ENCODE data around the gene EHMT1.

Gene EHMT1

GRCh38 chr9:137618105-137619067, at the start of gene EHMT1:
Gene EHMT1 (plus strand): TSS chr9:137619005. CDS start chr9:137619029, 24 bp downstream.
- peak; percentile 84 for DNase-seq

GRCh38 chr9:137569609-137570203, 49.1 kb upstream of the EHMT1 start:
- no peak for DNase-seq

GRCh38 chr9:137570566-137570965, 48.2 kb upstream of the EHMT1 start:
- DNase-seq: no peak

GRCh38 chr9:137574192-137574591, 44.6 kb upstream of the EHMT1 start:
- DNase-seq: no peak

- DNase-seq: no peak
These were observed 43.5 kb upstream of the EHMT1 start for GRCh38 chr9:137575364-137575715.

- DNase-seq: no peak
These were observed 42.9 kb upstream of the EHMT1 start for GRCh38 chr9:137575716-137576411.

- peak; percentile 98 for DNase-seq
These were observed 40.1 kb upstream of the EHMT1 start, which contains the start of gene DPH7 for GRCh38 chr9:137578518-137579258. Gene DPH7 (minus strand): TSS chr9:137578925. CDS start chr9:137578777, 148 bp downstream.

GRCh38 chr9:137579259-137579604, 39.6 kb upstream of the EHMT1 start:
- DNase-seq: no peak

- DNase-seq: no peak
These were observed 38.4 kb upstream of the EHMT1 start for GRCh38 chr9:137580209-137580953.

GRCh38 chr9:137580954-137581322, 37.9 kb upstream of the EHMT1 start:
- no peak for DNase-seq

GRCh38 chr9:137581361-137582285, 37.2 kb upstream of the EHMT1 start:
- no peak for DNase-seq

GRCh38 chr9:137582286-137582860, 36.4 kb upstream of the EHMT1 start:
- DNase-seq: no peak

GRCh38 chr9:137583347-137583746, 35.5 kb upstream of the EHMT1 start:
- DNase-seq: no peak

- DNase-seq: no peak
These were observed 34.8 kb upstream of the EHMT1 start for GRCh38 chr9:137583957-137584356.

GRCh38 chr9:137586854-137587253, 32.0 kb upstream of the EHMT1 start:
- DNase-seq: no peak

- no peak for DNase-seq
These were observed 30.5 kb upstream of the EHMT1 start for GRCh38 chr9:137588311-137588710.

GRCh38 chr9:137588891-137589290, 29.9 kb upstream of the EHMT1 start:
- no peak for DNase-seq

GRCh38 chr9:137589441-137590122, 29.2 kb upstream of the EHMT1 start:
- DNase-seq: no peak

GRCh38 chr9:137590123-137590468, 28.7 kb upstream of the EHMT1 start:
- no peak for DNase-seq

Measured in activated gamma-delta T cell treated with Interleukin-2 at 50 U/mL for 16 hours (primary cell).